Loucy (cell line): ENCODE measurements around the gene TSHZ2.

ENCODE experiments used
- H2AFZ ChIP-seq: fragments of 200-600 bp; sonication (generic); 2 replicates; pipeline ENCODE4 v1.6.0; 2016; ENCODE audit warnings: antibody characterized with exemption, mild to moderate bottlenecking, low read length, moderate library complexity
- H3F3A ChIP-seq: fragments of 200-600 bp; 2 replicates; pipeline ENCODE4 v1.6.0; 2016; ENCODE audit warnings: antibody characterized with exemption, low read depth, mild to moderate bottlenecking
- H3K27me3 ChIP-seq: fragments of 200-600 bp; sonication (generic); 2 replicates; pipeline ENCODE4 v1.6.1; 2014; ENCODE audit warnings: low read length, mild to moderate bottlenecking; ENCODE audit not compliant: insufficient read depth, poor library complexity, severe bottlenecking
- H3K36me3 ChIP-seq: fragments of 200-600 bp; sonication (generic); 2 replicates; pipeline ENCODE4 v1.6.1; 2016; ENCODE audit warnings: low read length; ENCODE audit not compliant: insufficient read depth
- H3K4me1 ChIP-seq: fragments of 200-600 bp; sonication (generic); 2 replicates; pipeline ENCODE4 v1.5.1; 2014; ENCODE audit warnings: low read length, mild to moderate bottlenecking; ENCODE audit not compliant: insufficient read depth, poor library complexity, severe bottlenecking
- H3K4me2 ChIP-seq: fragments of 200-600 bp; sonication (generic); 2 replicates; pipeline ENCODE4 v1.6.0; 2014; ENCODE audit warnings: antibody characterized with exemption, low read length, low read depth, mild to moderate bottlenecking; ENCODE audit not compliant: poor library complexity, severe bottlenecking
- H3K4me3 ChIP-seq: fragments of 200-600 bp; sonication (generic); 2 replicates; pipeline ENCODE4 v1.5.1; 2014; ENCODE audit warnings: low read length, mild to moderate bottlenecking, mixed read lengths; ENCODE audit not compliant: poor library complexity, severe bottlenecking
- H3K79me2 ChIP-seq: fragments of 200-600 bp; sonication (generic); 2 replicates; pipeline ENCODE4 v1.6.1; 2014; ENCODE audit warnings: low read length; ENCODE audit not compliant: insufficient read depth
- H3K9ac ChIP-seq: fragments of 200-600 bp; sonication (generic); 2 replicates; pipeline ENCODE4 v1.6.0; 2014; ENCODE audit warnings: mild to moderate bottlenecking, low read depth, low read length, moderate library complexity; ENCODE audit not compliant: poor library complexity, severe bottlenecking
- H3K9me2 ChIP-seq: fragments of 200-600 bp; sonication (generic); replicated peaks from 2 replicates; pipeline ENCODE4 v1.6.1; 2016; ENCODE audit warnings: low read depth, low read length, mixed read lengths
- H3K9me3 ChIP-seq: fragments of 200-600 bp; sonication (generic); 2 replicates; pipeline ENCODE4 v1.6.1; 2014; ENCODE audit warnings: mild to moderate bottlenecking, antibody characterized with exemption, low read length, low read depth; ENCODE audit not compliant: insufficient read depth
- H4K20me1 ChIP-seq: fragments of 200-600 bp; sonication (generic); 2 replicates; pipeline ENCODE4 v1.6.0; 2014; ENCODE audit warnings: antibody characterized with exemption, low read length, mild to moderate bottlenecking; ENCODE audit not compliant: insufficient read depth, poor library complexity, severe bottlenecking
- EZH2phosphoT487 ChIP-seq: fragments of 200-600 bp; IDR thresholded peaks from 2 replicates; pipeline ENCODE4 v1.6.1; 2018; ENCODE audit warnings: antibody characterized with exemption, mild to moderate bottlenecking, moderate library complexity, borderline replicate concordance
- TF ChIP-seq, protein P1 (sequence below): fragments of 200-600 bp; sonication (generic); conservative IDR thresholded peaks from 2 replicates; pipeline ENCODE4 v1.5.1; 2014; ENCODE audit warnings: mild to moderate bottlenecking, antibody characterized with exemption, low read length

TSHZ2 gene

DNA sequence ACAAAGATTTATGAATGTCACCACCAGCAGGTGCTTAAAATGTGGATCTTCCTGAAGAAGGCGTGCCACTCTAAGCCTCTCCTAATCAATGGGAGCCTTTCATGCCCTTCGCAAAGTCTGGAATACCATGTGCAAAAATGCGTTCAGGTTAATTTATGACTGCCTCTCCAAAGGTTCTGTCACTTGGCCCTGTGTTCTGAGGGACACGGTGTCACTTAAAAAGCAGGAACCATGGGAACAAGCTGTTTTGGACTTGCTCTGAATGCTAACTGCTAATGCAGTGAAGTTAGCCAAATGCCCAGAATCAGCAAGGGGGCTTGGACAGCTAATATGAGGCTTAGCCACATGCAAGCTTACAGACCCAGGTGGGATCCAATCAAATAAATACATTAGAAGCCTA, 250.3 kb downstream of the TSHZ2 start:
- H3K79me2 ChIP-seq, result no peaks in the 10 kb centered on the region
- H3K9me2 ChIP-seq, result no peaks in the 10 kb centered on the region
- no peaks in the 10 kb centered on the region for H4K20me1 ChIP-seq
- TF ChIP-seq EZH2phosphoT487, result no peak
- TF ChIP-seq, protein P1, sequence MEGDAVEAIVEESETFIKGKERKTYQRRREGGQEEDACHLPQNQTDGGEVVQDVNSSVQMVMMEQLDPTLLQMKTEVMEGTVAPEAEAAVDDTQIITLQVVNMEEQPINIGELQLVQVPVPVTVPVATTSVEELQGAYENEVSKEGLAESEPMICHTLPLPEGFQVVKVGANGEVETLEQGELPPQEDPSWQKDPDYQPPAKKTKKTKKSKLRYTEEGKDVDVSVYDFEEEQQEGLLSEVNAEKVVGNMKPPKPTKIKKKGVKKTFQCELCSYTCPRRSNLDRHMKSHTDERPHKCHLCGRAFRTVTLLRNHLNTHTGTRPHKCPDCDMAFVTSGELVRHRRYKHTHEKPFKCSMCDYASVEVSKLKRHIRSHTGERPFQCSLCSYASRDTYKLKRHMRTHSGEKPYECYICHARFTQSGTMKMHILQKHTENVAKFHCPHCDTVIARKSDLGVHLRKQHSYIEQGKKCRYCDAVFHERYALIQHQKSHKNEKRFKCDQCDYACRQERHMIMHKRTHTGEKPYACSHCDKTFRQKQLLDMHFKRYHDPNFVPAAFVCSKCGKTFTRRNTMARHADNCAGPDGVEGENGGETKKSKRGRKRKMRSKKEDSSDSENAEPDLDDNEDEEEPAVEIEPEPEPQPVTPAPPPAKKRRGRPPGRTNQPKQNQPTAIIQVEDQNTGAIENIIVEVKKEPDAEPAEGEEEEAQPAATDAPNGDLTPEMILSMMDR, result no peak
- H3K4me3 ChIP-seq, result no peak overlapping the region
- no peak overlapping the region for H2AFZ ChIP-seq
- no peak overlapping the region for H3K4me2 ChIP-seq
- no peak overlapping the region for H3K9ac ChIP-seq
- no peaks in the 10 kb centered on the region for H3K9me3 ChIP-seq
- no peaks in the 10 kb centered on the region for H3K4me1 ChIP-seq
- H3K27me3 ChIP-seq, result no peaks in the 10 kb centered on the region
- H3K36me3 ChIP-seq, result no peaks in the 10 kb centered on the region
- no peaks in the 10 kb centered on the region for H3F3A ChIP-seq

DNA sequence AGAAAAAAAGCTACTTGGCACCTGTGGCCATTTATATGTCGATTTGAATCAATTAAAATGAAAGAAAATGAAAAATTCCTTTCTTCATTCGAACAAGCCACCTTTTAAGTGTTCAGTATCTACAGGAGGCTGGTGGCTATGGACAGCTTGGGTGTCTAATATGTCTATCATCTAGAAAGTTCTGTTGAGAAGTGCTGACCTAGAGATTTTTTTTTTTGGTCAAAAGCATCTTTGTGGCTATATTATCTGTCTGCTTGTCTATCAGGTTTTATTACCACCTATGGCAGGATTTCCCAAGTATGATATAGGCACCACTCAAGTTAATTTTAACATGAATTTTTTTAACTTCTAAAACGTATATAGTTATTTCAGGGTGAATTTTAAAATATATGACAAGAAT, 250.8 kb downstream of the TSHZ2 start:
- no peak overlapping the region for H3K4me2 ChIP-seq

DNA sequence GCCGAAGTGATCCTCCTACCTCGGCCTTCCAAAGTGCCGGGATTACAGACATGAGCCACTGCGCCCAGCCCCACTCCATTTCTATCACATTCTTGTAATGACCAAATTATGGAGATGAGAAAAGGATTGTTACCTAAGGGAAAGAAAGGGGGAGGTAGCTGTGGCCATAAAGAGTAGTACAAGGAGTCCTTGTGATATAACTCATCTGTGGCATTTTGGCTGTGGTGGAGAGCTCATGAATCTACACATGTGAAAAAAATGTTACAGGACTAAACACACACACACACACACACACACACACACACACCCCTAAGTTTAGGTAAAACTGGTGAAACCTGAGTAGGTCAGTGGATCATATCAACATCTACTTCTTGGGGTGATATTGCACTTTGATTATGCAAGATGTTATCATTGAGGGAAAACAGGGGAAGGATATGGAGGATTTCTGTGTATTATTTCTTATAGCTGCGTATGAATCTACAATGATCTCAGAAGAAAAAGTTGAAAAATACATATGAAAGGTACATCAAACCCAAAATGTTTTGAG, 251.5 kb downstream of the TSHZ2 start:
- Histone ChIP-seq H3K9ac (no peak overlapping the region), H3K4me2 (no peak overlapping the region), H3K9me2 (no peaks in the 10 kb centered on the region), H3F3A (no peaks in the 10 kb centered on the region), H3K4me3 (no peak overlapping the region), H3K36me3 (no peaks in the 10 kb centered on the region), H3K9me3 (no peaks in the 10 kb centered on the region), H3K27me3 (no peaks in the 10 kb centered on the region), H2AFZ (no peak overlapping the region), H4K20me1 (no peaks in the 10 kb centered on the region), H3K4me1 (no peaks in the 10 kb centered on the region), H3K79me2 (no peaks in the 10 kb centered on the region)
- no peak for TF ChIP-seq EZH2phosphoT487
- TF ChIP-seq, protein P1, result no peak

More for the DNA sequence above, 250.8 kb downstream of the TSHZ2 start:
- Histone ChIP-seq H4K20me1 (no peaks in the 10 kb centered on the region), H3K9me3 (no peaks in the 10 kb centered on the region), H2AFZ (no peak overlapping the region), H3K4me1 (no peaks in the 10 kb centered on the region), H3F3A (no peaks in the 10 kb centered on the region), H3K36me3 (no peaks in the 10 kb centered on the region), H3K4me3 (no peak overlapping the region), H3K27me3 (no peaks in the 10 kb centered on the region), H3K9ac (no peak overlapping the region), H3K9me2 (no peaks in the 10 kb centered on the region), H3K79me2 (no peaks in the 10 kb centered on the region)
- TF ChIP-seq EZH2phosphoT487, result no peak
- TF ChIP-seq, protein P1, result no peak
